Activated CD4-positive, CD25-positive, alpha-beta regulatory T cell treated with anti-CD3 and anti-CD28 coated beads, Interleukin-2, amount 50 U/mL, for 16 hours (primary cell): ENCODE data around the gene BMPR1B.

Experiments
- DNase-seq: peaks from one replicate; pipeline ENCODE4 v3.0.0-alpha.2; 2020; ENCODE audit warnings: low read depth, low spot score

BMPR1B gene

DNA sequence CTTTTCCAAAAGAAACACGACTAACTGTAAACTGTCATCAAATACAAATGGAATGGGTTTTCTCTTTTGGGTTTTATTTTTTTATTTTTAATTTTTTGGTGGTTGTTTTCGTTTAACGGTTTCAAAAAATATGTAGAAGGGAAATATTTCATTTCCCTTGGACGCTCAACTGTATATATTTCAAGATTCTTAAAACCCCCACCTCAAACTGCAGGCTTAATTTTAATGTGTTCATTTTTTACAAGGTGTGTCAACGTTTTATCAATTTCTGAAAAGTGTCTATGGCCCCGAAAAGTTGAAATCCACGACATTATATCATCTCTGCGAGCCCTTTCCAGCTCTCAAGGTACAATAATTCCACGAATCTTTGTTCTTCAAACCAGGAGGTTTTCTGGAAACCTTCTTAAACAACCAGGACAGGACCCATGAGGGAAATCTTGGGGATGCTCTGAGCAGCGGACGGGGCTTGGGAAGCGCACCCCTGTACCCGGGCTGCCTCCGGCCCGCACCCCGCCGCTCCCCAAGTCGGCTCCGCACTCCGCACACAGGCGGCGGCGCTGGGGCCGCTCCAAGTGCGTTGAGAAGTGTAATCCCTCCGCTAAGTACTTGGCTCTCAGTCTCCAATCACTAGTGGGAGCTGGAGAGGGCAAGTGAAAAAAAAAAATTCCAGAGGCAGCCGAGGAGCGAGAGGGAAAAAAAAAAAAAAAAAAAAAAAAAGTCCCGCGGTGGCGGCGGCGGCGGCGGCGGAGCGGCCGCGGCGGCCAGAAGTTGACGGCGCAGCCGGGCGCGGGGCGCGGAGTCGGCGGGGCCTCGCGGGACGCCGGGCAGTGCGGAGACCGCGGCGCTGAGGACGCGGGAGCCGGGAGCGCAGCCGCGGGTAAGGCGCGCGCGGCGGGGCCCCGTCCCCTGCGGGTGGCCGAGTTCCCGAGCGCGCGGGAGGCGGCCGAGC, at the start of gene BMPR1B:
TSS of gene BMPR1B (plus strand) at position 764 of the 949 bp plus-strand sequence. CDS start 346,470 bp downstream, outside the sequence.
- DNase-seq = no peak

DNA sequence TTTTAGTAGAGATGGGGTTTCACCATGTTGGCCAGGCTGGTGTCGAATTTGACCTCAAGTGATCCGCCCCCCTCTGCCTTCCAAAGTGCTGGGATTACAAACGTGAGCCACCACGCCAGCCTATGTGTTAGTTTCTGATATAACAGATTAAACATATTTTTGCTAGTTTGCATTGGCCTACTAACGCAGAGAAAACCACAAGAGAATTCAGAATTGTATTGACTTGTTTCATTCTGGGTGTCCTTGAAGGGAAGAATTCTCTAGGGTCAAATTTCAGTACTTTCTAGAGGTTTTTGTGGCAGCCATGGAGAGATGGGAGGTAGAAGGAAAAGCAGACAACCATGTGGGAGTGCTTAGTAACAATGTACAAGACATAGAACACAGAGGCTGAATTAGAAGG, 46.1 kb upstream of the BMPR1B start:
- DNase-seq = no peak

DNA sequence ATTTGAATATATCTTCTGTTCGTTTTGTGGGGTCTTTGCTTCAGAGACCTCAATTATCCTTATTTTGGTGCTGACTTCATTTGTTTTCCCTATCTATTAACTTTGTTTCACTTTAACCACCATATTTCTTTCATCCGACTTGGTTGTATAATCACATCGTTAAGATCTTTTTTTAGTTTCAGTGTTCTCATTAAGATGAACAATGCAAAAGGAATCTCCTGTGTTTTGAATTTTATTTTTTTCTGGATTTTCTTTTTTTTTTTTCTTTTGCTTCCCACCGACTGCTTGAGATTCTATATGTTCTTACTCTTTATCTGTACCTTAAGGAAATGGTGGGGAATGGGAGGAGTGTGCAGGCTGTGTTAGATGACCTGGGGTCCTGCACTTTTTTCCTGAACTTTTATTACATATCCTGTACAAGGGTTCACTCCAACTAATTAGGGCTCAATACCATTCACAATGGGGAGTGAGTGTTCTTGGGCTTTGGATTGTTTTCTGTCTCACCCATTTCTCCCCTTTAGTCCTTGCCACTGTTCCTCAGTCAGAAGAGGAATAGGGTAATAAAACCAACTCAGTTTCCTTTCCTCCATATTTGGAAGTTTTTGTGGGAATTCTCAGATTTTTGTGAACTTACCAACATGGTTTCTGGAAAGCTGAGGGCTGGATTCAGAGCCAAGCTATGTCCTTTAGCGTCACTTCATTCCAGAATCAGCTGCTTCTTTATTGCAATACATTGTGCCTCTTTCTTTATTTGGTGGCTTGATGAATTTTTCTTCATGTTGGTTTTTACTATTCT, 43.2 kb upstream of the BMPR1B start:
- DNase-seq = no peak

DNA sequence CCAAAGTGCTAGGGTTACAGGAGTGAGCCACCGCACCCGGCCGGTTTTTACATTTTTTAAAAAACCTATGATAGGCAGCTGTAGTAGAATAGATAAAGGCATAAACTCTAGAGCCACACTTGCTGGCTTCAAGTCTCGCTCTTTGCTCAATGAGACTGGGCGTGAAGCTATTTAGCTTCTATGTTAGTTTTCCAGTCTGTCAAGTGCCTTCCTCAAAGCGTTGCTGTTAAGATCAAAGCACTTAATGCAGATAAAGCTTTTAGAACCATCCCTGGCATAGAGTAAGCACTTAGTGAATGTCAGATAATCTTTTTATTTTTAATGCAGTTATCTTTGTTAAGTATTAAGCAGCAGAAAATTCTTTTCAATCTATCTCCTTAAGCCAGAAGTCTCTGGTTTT, 42.0 kb upstream of the BMPR1B start:
- DNase-seq = no peak

DNA sequence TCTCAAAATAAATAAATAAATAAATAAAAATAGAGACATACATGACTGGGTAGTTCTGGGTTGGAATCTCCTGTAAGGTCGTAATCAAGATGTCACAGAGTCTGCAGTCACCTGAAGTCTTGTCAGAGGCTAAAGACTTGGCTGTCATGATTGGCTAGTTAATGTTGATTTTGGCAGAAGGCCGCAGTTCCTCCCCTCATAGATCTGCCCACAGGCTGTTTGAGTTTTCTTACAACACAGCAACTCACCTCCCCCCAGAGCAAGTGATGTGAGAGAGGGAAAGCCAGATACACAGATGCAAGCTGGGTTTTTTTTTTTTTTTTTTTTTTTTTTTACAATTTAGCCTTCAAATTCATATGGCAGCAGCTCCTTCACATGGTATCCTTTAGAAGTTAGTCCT, 36.4 kb upstream of the BMPR1B start:
- DNase-seq = no peak

DNA sequence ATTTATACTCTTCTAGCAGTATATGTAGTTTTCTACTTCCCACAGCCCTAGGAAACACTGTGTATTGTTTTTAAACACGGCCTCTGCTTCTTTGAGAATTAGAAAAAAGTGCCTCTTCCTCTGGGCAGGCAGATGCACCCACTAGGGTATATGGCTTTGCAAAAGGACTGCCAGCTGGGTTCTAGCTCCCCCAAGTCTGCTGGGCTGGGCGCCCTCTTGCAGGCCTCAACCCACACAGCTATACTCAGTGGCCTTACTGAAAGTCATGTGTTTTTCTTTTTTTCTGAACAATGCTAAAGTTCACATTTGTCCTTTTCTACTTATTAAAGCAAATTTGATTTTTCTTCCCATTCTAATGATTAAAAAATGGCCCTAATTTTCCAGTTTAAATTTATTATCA, 35.5 kb upstream of the BMPR1B start:
- DNase-seq = no peak

DNA sequence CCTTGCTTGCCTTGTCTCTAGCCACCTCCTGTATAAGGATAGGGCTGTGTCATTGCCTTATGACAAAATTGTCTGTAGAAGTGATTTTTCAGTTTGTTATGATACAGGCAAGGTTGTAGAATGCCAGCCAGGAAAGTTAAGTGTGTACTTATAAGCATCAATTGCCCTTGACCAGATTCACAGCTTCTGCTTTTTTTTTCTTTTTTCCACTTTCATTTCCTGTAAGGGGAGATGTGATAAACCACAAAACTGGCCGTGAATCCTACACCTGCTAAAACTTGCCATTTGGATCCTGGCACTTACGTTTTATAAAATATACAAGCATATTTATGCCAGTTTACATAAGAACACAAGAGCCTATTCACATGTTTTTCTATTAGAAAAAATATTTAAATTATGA, 35.0 kb upstream of the BMPR1B start:
- DNase-seq = no peak

DNA sequence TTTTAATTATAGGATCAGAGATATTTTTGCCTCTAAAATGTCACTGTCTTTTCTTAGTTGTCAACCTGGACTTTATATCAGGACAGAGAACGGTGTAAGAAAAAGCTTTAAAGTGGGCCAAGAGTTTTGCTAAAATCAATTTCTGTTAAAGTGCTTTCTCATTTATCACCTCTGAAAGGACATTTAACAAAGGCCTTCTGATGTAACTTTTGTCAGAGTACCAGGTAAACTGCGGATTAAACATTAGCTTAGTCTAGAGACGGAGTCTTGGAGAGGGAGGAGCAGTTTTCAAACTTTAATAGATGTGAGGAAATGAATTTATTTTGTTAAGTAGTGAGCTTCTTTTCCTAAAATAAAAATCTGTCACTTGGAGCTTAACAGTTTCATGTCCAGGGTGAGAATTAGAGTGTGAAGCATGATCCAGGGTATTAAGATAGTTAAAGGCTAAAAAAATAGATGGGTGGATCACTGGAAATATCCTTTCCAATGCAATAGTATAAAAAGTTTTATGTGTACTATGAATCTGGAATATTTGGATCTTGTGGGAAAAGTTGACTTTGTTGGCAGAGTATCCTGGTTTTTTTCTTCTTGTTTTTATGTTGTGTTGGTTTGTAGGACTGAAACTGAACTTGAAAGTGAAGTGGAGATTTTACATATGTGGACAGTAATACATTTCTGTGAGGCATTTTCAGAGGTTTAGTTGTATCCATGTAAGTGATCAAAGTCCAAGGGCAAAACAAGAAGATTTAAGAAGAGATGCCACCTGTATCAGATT, 33.6 kb upstream of the BMPR1B start:
- DNase-seq = no peak

DNA sequence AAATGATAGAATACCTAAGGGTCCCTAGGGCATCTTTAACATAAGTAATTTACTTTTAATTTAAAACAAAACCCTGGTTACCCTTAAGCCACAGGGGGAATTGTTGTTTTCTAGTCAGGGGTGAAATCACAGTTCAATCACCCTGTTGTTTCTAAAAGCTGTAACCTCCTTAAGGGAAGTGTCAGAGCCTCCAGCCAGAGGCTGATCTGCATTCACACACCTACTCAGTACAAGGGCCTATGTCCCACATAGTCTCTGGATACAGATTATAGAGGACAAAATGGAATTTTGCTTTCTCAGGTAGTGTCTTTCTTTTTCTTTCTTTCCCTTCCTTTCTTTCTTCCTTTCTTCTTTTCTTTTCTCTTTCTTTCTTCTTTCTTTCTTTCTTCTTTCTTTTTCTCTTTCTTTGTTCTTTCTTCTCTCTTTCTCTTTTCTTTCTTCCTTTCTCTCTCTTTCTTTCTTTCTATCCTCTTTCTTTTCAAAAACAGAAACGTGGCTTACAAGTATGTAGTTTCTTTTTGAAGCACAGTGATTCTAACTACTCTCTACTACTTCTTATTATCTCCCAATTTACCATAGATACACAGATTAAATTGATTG, 31.1 kb upstream of the BMPR1B start:
- no peak for DNase-seq

DNA sequence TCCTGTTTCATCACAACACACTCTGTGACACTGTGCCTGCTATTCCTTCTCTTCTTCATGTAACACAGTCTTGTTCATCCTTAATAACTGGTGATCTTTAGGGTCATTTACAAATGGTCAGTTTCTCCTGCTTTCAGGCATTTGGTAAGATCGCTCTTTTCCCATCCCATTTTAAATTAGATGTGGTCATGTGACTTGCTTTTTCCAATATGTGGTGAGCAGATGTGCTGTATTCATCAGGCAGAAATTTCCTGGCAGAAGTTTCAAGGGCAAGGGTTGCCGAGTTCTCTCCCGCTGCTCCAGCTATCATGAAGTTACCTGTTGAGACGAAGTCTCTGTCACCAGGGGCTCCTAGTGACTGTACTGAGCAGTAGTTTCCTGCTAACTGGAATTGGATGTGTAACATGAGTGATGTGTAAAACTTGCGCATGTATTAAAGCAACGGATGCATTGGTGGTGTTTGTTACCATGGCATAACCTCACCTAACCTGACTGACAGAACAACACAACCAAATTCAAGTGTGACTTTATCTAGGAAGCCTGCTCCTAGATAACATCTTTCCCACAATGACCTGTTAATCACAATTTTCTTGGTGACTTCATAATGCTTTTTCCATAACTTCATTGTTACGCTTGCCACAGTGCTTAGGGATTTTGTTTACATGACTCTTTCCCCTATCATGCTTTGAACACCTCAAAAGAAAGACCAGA, 29.5 kb upstream of the BMPR1B start:
- no peak for DNase-seq

DNA sequence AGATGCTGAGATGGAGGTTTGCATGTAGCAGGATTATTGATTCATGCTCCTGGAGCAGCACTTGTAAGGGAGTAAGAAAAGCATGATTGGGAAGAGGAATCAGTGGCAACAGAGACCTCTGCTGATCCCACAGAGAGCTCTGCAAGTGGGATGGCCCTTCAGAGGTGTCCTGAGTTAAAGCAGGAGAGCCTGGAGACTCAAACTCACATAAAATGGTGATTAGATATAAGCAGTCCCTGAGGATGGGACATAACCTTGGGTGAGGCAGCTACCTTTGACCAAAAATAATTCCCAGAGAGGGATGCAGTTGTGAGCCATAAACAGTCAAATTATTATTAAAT, 25.4 kb upstream of the BMPR1B start:
- DNase-seq = no peak

DNA sequence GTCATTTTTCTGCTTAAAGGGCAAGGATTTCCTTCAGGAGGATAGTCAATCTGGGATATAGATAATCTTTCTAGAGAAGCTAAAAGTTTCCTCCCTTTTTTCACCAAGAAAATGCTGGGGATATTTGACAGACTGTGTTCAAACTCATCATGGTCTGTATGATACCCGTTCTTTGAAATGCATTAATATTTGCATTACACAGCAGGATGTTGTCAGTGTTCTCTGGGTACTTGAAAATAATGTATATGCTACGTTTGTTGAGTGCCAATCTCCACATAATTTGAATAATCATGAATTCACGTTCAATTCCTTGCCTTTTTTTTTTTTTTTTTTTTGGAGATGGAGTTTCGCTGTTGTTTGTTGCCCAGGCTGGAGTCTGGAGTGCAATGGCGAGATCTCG, 18.0 kb upstream of the BMPR1B start:
- DNase-seq = no peak

DNA sequence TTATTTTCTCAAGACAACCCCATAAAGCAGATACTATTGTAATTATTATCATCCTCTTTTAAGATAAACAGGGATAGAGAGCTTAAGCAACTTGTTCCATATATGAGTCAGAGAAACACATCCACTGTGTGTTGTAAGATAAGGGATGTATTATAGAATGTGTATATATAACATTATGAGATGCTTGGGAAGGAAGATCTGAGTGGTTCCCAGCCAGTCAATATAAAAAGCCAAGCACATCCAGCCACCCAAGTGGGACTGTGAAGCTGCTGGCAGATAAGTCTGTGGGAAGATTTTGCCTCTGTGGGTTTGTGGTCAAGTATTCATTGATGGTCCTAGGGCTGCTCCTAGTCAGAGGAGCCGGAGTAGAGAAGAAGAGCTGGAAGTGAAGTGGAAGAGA, 16.5 kb upstream of the BMPR1B start:
- no peak for DNase-seq

DNA sequence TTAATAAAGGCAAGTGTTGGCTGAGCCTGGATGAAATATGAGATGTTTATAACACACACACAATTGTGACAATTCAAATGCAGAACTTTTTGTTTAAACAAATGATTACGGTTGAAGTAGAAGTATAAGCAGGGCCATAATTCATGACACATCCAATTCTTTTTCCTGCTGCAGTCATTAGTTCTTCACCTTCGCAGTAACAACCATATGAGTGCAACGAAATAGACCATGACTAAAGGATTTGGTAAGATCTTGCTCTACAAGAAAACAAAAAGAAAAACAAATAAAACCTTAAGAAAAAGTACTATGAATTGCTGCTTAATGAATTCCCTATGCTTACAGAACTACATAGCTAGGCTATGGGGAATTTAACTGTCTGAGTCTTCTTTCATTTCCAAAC, 13.9 kb upstream of the BMPR1B start:
- DNase-seq = no peak

DNA sequence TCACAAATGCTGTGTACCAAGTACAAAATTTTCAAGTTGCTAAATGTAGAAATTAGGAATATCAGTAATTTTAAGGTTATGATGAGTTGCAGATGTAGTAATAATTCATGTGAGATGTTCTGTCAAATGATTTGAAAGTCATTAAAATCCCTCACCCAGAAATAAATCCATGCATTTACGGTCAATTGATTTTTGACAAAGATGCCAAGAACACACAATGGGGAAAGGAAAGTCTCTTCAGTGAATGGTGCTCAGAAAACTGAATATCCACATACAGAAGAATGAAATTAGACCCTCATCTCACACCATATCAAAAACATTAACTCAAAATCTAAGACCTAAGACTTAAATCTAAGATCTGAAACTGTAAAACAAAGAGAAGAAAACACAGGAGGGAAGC, 12.9 kb upstream of the BMPR1B start:
- DNase-seq = no peak

DNA sequence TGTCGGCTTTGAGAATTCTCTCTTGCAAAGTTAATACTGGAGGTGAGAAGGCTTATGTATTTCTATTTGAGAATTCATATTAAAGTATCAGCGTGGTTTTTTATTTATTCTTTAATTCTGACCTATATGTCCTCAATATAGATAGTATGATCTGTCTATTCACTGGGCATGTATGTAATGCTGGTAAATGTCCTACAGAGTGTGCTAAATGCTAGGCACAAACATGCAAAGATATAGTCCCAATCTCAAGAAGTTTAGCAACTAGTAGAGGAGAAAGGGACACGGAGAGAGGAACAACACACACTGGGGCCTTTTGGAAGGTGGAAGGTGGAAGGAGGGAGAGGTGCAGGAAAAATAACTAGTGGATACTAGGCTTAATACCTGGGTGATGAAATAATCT, 11.0 kb upstream of the BMPR1B start:
- DNase-seq = no peak

DNA sequence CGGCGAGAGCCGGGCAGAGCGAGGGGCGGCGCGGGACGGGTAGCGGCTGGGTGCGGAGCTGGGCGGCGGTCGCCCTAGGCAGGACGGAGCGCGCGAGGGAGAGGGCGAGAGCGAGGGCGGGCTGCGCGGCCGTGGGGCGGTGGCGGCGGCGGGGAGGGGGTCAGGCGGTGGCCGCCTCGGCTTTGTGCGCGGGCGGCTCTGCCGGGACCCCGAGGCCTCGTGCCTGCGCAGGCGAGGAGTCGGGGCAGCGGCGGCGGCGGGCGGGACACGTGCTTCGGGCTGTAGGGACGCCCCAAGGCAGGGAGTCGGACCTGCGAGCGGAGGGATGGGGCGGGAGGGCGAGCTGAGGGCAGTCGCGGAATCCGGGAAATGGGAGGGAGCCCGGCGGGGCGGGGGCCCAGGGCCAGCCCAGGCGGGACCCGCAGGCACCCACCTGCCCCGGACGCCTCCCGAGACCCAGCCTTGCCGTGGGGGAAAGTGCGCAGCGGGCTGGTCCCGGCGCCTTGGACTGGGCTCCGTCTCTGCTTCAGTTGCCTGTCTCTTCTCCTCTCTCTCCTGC, 465 bp downstream of the BMPR1B start:
- DNase-seq = no peak

DNA sequence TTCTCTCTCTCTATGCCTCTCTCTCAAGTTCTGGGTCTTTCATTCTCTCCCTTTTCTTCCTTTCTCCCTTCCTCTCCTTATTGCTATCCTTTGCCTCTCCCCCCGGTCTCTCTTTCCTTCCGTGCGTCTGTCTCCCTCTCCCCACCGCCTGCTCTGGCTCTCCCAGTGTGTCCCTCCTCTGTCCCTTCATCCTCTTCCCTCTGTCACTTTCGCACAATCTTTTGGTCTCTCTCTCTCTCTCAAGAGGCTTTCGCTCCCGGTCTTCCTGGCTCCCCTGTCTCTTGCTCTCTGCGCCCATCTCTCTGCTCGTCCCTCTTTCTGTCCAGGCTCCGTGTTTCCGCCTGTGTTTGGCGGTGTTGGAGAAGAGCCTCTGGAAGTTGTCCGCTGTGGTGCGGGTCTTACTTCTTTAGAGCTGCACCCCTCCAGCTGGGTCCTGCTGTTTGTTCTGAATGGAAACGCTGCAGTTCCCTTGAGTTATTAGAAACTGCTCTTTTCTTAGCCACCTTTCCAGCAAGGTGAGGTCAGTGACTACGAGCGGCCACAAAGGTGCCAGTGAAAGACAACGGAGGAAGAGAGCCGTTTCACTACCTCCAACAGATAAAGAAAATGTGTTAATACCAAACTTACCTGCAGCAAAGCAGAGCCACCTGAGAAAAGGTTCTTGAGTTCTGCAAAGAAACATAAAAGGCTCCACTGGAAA, 1.1 kb downstream of the BMPR1B start:
- DNase-seq = no peak

DNA sequence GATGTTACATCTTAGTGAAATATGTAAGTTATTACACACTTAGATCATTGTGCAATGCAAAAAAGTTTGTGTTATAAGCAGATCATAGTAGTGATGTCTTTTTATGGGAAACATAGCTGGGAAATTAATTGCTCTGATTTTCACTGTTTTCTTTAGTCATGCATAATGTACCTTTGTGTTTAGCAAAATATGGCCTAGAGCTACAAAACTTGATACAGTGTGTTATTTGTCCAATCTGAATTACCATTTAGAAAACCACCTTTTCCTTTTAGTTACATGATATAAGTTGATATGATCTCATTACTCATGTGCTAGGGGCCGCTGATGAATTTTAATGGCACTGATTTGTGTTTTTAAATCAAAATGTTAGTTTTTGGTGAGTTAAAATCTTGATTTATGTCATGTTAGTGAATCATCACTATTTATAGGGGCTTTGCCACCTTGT, 2.0 kb downstream of the BMPR1B start:
- DNase-seq = no peak

DNA sequence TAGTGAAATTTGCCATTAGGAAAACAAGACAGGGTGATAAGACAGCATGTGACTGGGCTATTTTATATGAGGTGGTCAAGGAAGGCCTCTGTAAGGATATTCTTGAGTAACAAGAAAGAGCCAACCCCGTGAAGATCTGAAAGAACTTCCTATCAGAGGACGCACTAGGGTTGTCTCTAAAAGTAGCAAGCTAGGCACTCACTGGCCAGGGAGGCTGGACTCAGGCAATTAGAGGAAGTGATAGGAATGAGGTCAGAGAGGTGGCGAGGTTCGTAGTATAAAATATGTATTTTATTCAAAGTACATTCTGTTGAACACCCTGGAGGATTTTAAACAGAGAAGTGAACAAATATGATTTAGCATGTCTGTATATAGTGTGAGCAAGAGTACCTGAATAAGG, 4.6 kb downstream of the BMPR1B start:
- no peak for DNase-seq
